CD4-positive, alpha-beta T cell treated with Interleukin-17A for 1 hour (primary cell): Measurements from ENCODE around the gene CNTNAP2.

Source experiments
- DNase-seq: peaks from one replicate; pipeline ENCODE4 v3.0.0-alpha.2; 2020

Gene CNTNAP2

DNA sequence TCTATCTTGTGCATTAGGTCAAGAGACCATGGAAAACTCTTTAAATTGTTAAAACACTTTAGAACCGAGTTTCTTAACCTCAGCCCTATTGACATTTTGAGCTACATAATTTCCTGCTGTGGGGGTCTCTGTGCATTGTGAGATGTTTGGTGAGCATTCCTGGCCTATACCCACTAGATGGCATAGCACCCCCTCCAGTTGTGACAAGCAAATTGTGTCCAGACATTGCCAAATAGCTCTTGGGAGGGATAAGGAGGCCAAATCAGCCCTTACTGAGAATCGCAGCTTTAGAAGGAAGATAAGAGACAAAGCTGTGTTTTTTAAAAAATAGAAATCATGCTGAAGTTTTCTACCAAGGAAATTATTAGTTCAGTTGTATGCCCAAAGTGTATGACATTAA lies 1315.5 kb downstream of the CNTNAP2 start:
- DNase-seq, result no peak

- DNase-seq, result no peak
Measured at GRCh38 chr7:147432576-147432975, 1316.0 kb downstream of the CNTNAP2 start.

DNA sequence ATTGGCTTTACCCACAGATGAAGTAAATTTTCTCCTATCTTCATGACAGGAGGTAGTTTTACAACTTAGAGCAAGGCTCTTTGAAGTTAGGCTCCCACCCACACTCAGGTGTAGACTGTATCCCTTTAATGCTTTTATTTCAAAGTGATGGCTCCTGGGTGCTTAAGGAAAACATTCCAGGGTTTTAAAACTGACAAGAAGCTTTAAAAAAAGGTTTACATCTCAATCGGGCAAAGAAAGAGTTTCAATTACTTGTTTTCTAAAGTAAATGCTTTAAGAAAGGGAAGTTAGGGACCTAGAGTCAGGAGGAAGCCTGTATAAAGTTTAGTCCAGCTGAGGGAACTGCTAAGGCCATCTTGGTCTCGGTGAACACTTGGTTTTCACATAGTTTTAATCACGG lies 1320.1 kb downstream of the CNTNAP2 start:
- DNase-seq, result no peak

- DNase-seq, result no peak
Measured at GRCh38 chr7:147438216-147438615, 1321.6 kb downstream of the CNTNAP2 start.

DNA sequence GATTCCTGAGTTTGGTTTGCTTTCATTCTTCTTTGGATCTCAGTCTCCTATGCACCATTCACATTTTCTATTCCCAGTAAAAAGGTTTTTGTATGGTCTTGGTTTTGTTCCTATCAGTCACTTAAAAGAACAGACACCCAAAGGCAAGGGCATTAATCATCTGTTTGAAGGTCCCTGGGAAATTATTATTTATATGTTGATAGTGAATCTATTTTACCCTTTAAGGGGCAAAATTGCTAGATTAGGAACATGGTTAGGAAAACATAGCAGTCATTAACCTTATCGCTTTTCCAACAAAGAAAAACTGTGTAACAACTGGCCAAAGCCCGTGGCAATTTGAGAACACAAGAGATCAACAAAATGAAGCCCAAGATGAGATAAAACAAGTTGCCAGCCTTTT lies 1327.3 kb downstream of the CNTNAP2 start:
- no peak for DNase-seq

GRCh38 chr7:147452816-147453215 lies 1336.2 kb downstream of the CNTNAP2 start:
- DNase-seq, result no peak

- DNase-seq, result no peak
Measured at GRCh38 chr7:147465223-147465622, 1348.6 kb downstream of the CNTNAP2 start.

GRCh38 chr7:147472556-147472955 lies 1356.0 kb downstream of the CNTNAP2 start:
- no peak for DNase-seq

DNA sequence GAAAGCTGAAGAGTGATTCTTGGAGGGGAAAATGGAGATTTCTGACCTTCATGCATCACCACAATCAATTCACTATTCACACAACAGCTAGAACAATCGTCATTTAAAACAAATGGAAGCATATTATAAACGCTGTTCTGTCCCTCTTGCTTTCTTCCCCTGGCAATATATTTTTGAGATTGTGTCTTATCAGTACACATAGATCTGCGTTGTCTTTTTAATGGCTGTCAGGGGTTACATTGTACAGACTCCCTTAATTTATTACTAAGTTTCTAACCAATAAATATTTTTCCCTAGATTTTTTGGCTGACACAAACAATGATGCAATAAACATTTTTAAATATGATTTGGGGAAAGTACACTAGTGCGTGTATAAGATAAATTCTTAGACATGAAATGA lies 1358.3 kb downstream of the CNTNAP2 start:
- no peak for DNase-seq

- no peak for DNase-seq
Measured at GRCh38 chr7:147477526-147477925, 1360.9 kb downstream of the CNTNAP2 start.

DNA sequence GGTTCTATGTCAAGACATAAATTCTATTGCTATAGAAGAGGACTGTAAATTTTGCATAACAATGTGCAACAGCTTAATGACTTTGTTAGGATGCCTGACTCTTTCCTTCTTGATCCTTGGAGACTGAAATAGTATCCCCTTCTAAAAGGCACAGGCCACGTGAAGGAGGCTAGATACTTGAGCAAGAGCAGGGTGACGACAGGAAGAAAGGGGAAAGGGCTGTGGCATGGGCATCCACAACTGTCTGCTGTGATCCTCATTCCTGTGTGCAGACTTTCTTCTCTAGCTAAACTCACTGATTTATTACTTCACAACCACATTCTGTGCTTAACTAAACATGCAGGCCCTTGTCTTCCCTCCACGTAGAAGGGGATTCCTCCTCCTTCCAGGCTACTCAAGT lies 1362.2 kb downstream of the CNTNAP2 start:
- DNase-seq, result no peak

GRCh38 chr7:147483634-147484292 lies 1367.2 kb downstream of the CNTNAP2 start:
- no peak for DNase-seq

DNA sequence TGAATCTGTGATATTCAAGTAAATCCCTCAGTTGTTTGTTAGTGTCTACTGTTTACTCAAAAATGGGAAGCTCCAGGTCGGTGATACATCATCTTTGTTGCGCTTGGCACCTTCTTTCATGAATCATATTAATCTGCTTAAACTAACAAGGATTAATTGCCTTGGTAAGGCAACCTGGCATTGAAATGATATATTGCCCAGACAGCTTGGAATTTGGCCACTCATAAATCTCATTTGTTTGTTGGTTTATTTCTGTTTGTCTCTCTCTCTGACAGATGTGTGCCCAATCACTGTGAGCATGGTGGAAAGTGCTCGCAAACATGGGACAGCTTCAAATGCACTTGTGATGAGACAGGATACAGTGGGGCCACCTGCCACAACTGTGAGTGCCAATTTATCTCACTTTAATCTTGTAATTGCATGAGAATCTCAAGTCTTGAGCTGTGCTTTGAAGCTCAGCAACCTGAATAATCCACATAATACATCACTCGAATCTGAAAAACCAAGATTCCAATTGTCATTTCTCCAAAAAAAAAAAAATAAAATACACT lies 1369.1 kb downstream of the CNTNAP2 start:
- no peak for DNase-seq

DNA sequence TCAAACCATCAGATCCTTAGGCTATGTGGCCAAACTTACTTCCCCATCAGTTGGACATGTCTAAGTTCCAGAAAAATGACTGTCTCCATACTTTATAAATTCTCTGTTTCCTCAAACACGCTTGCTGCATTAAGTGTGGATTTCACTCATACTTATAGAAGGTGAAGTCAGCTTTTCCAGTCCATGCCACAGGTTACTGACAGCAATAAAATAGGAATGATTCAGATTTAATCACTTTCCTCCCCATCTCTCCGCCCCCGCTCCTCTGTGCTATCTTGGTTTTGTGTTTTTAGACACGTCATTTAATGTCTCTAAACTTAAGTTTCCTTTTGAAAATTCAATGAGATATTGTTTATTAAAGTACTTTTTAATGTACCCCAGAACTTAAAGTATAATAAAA lies 1376.0 kb downstream of the CNTNAP2 start:
- no peak for DNase-seq

- no peak for DNase-seq
Measured at GRCh38 chr7:147496209-147496608, 1379.6 kb downstream of the CNTNAP2 start.

DNA sequence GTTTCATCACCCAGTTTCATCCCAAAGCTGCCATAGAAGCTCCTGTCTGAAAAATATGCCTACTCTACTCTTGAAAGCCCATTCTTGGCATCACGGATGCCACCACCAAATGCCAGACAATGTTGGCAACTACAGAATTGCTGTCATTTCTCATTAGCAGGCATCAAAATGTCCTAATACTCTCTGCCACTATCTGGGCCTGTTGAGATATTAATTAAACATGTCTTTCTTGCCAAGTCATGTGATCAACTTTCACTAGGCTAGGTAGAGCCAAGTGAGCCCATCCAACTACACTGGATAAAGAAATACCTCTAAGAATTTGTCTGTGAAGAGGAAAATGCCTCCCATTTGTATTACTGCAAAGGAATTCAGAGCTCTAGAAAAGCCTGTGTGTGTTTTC lies 1380.6 kb downstream of the CNTNAP2 start:
- no peak for DNase-seq

- no peak for DNase-seq
Measured at GRCh38 chr7:147498081-147498480, 1381.5 kb downstream of the CNTNAP2 start.

GRCh38 chr7:147509035-147509501 lies 1392.5 kb downstream of the CNTNAP2 start:
- DNase-seq, result no peak

DNA sequence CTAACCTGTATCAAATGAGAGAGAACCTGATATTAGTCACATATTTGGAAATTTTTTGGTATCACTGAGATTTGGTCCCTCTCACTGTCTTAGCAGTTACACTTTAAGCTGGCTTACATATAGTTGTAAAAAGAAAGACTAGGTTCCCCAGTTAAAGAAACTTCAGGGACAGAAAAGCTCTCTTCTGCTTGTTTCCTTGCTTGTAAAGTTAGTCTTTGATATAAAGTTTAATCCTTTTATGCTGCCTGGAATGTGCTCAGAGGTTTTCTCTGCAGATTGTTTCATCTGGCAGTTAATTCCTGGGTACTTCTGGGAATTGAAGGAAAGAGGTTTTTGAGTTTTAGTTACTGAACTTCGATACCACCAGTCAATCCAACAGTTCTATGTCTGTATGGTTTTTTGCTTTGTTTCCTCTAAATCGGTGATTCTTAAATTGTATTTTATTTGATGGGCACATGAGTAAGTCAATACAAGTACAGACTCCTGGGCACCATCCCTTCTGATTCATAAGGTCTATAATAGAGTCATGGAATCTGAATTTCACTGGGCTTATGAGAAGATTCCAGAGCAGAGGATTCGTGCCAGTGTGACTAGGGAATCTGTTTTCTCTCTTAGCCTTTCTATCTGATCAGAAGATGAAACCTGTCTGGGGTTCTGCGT lies 1393.1 kb downstream of the CNTNAP2 start:
- no peak for DNase-seq

DNA sequence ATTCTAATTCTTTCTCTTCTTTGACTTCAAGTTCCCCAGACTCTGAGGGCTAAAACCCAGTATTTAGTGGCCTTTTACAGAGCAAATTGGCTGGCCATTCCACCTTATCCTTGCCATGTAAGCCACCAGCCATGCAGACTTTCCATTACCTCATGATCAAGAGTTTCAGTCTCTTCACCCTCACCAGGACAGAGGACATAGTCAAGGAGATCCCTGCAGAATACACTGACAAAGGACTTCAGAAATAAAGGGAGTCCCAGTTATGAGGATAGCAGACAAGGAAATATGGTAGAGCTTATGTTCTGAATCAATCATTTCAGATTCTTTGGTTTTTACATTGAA lies 1393.6 kb downstream of the CNTNAP2 start:
- no peak for DNase-seq

GRCh38 chr7:147510923-147511322 lies 1394.3 kb downstream of the CNTNAP2 start:
- no peak for DNase-seq

GRCh38 chr7:147513451-147513850 lies 1396.8 kb downstream of the CNTNAP2 start:
- DNase-seq, result no peak

DNA sequence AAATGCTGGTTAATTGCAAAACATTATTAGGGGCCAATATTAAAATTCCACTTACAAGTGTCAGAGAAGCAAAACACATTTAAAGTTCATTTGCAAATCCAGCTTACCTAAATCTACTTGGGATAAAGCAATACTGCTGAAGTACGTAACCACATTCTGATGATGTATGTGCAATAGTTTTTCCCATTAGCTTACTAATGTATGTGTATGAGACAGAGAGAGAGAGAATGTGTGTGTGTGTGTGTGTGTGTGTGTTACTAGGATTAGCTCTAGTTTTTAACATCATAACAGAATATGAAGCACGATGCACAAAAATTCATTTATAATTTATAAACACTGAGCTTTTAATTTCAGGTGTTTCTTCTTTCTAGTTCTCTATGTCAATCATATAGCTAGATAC lies 1399.8 kb downstream of the CNTNAP2 start:
- DNase-seq, result no peak

DNA sequence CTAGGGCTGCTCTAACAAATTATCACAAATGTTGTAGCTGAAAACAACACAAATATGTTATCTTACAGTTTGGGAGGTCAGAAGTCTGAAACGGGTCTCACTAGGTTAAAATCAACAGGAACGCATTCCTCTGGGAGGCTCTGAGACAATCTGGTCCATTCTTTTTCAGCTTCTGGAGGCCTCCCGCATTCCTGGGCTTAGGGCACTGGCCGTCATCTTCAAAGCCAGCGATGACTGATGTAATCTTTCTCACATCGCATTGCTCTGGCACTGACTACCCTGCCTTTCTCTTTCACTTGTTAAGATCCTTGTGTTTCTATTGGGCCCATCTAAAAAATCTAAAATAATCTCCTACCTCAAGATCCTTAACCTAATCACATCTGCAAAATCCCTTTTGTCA lies 1402.5 kb downstream of the CNTNAP2 start:
- no peak for DNase-seq

DNA sequence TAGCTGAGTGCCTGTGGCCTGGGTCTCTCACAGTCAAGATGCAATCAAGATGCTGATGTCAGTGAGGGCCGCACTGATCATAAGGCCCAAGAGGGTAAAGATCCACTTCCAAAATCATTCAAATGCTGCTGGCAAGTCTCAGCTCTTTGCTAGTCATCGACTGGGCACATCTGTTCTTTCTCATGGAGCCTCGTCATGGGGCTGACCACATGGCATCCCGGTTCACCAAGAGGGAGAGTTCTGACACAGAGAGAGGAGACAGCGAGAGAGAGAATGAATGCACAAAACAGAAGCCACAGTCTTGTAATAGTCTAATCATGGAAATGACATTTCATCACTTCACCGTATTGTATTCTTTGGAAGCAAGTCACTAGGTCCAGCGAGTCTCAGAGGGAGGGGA lies 1406.5 kb downstream of the CNTNAP2 start:
- no peak for DNase-seq
